Stimulated activated CD4-positive, alpha-beta T cell treated with anti-CD3 and anti-CD28 coated beads, TNF-alpha, amount 100 ng/mL, for 24 hours (primary cell): ENCODE results near the gene LMO7.

ENCODE experiments used
- DNase-seq, 3 experiments: peaks; one replicate each; pipeline ENCODE4 v3.0.0-alpha.2; 2020; ENCODE audit warnings: low read depth in 3 of 3

LMO7 gene

DNA sequence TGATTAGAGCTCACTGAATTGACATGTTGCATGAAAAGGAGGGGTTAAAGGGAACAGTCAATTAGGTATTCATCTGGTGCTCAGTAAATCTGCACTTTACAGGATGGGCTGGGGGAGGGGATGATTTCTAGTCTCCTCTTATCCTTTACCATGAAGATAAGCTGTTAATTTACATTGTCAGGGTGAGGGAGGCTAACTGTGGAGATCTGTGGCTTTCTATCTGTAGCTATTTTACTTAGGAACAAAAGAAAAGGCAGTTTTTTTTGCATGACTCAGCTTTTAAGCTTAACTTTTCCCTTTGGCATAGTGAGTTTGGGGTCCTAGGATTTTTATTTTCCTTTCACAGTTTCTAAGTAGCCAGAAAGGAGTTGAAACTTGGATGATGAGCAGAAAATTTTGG is 253.3 kb downstream of the LMO7 start:
- no peak for DNase-seq

DNA sequence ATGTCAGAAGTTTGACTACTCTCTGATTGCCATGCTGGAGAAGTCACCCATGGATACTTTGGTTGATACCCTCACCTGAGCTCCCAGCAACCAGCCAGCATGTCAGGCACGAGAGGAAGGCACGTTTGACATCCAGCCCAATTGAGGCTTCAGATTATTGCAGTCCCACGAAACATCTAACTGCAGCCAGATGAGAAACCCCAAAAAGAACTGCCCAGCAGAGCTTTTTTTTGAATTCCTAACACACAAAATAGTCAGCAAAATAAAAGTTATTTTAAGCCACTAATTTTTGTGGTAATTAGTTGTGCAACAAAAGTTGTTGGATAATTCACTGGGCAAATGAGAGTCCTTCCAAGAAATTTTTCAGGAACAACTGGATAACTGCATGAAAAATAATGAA is 259.0 kb downstream of the LMO7 start:
- DNase-seq = no peak

DNA sequence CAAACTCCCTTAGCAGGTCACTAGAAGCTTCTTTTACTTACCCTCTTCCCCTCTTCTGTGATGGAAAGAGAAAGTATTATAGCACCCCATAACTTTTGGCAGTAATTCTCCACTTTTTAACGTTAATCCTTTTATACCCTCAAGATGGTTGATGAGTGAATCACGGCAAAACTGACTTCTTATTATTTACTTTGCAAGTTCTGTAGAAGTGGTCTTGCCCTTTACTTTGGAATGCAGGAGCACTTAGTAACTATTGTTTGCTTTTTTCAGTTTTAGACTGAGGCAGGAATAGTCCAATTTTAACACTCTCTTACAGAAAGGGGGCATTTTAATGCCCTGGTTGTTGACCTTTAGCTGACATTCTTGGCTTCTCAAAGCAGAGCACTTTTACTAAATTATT is 260.1 kb downstream of the LMO7 start:
- DNase-seq = no peak

DNA sequence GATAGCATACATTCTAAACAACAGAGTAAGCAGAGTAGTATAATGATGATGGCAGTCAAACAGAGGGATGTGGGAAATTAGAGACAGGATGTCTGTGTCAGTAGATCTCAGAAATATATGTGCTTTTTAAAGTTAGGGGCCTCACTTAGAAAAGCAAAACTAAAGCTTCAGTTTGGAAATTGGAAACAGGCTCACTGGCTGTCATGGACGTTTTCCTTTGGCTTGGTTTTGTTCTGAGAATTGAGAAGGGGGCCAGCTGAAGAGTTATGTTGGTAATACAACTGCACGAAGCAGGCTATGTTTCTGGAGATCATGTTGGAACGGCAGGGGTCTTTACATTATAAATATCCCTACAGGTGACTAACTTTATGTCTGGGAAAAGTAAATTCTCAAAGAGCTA is 261.3 kb downstream of the LMO7 start:
- no peak for DNase-seq

DNA sequence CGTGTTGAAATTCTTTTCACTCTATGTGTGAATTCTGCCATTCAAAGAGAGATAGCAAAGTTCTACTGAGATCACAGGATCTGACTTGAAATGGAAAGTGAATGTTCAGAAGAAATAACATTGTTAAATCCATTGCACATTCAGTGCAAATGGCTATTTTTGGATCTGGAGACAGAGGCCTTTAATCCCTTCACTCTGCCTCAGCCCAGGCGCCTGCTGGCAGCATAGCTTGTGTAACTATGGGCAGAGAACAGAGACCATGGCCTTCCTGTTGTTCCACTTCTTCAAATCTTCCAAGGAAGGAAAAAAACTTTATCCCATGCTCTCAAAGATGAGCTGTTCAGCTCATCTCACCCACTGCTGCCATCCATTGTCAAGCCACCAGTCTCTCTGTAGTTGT is 265.4 kb downstream of the LMO7 start:
- DNase-seq = no peak

DNA sequence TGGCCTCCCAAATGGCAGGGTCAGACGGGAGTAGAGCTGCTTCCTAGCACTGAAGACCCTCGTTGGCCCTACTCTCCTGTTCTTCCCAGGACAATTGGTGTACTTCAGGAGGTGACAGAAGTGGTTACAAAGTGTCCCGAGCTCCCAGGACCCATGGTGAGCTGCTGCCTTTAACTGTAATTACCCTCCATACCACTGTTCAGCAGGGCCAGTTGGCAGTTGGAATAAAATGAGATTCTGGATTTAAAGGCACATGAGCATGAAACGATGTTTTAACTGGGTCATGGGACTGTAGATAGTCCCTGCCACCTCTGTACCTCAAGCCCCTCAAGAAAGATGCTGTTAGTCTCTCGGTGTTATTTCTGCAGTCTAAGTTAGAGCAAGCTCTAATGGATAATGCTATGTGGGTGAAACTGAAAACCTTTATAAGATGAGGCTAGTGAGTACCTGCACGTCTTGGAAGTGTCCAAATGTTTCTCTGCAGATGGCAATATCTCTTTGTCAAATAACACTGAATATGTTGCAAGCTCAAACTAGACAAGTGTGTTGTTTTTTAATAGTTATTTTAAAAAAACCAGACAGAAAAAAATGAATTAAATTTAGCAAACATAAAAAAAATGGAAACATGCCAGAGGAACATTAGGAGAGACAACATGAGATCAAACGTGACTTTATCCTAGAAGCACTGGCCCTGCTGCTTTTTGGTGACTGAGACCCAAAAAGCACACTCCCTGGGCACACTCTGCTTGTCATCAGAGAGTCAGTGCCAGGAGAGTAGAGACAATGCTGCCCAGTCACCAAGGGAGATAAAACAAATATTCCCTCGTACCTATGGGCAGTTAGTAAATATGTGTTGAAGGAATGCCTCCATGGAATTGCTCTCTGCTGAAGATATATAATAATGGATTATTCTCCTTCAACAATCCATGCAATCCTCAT is 266.3 kb downstream of the LMO7 start:
- DNase-seq = no peak

DNA sequence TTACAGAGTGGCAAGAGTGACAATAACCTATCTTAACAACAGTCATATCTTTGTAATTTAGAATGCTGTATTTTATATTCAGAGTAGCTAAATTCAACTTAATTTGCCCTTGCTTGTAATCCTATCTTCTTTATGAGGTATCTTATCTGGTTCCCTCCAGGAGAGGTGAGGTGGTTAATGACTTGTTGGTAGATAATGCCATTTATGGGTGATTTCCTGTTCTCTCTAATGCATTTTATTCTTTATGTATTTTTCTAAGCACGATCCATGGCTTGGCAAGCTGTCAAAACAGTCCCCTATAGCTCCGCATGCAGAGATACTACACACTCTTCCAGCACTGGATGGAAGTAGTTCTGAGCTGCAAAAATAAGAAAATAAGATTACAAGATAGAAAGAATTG is 267.9 kb downstream of the LMO7 start:
- DNase-seq = no peak

DNA sequence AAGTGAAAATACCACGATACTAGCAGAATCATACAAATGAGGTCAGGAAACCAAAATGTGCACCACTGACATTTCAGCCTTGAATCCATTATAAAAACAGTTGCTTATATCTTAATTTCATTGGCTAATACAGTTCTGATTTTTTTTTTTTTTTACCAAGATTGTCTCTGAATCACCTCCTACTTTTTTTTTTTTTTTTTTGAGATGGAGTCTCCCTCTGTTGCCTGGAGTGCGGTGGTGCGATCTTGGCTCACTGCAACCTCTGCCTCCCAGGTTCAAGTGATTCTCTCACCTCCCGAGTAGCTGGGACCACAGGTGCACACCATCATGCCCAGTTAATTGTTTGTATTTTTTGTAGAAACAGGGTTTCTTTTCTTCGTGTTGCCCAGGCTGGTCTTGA is 270.2 kb downstream of the LMO7 start:
- no peak for DNase-seq

DNA sequence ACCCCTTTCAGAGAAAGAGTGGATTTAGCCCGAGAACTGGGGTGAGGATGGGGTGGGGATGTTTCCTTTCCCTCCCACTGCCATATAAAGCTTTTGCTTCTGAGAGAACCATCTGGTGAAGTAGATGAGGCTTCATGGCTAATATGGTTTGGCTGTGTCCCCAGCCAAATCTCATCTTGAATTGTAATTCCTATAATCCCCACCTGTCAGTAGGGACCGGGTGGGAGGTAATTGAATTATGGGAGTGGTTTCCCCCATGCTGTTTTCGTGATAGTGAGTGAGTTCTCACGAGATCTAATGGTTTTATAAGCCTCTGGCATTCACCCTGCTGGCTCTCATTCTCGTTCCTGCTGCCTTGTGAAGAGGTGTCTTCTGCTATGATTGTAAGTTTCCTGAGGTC is 270.9 kb downstream of the LMO7 start:
- no peak for DNase-seq

DNA sequence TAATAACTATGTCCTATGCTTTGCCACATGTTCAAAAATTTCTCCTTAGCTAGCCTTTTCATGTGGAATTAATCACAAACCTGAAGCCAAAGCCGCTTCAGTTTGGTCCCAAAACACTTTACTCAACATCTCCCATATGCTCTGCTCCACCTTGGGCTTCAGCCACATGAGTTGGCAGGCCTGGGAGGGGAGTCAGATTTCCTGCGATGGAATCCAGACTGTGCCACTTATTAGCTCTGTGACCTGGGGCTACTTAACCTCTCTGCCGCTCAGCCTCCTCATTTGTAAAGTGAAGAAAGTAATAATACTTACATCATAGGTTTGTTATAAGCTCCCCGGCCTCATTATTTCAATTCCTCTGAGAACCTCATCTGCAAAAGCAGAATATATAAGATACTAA is 272.0 kb downstream of the LMO7 start:
- DNase-seq = no peak
